H1 (cell line): Measurements from ENCODE around the gene GPR87. TPM values are rescaled to one million over a fixed set of nuclear protein-coding genes. Genes with fewer than 3 reads are reported as not detected.

Experiments
- ATF2 ChIP-seq: IDR thresholded peaks from 2 replicates; pipeline ENCODE4 v1.6.1; 2012; ENCODE audit warnings: low read length, inconsistent platforms
- CBX8 ChIP-seq: fragments of 300-800, 300-1000 bp; sonication (generic); IDR thresholded peaks from 2 replicates; pipeline ENCODE4 v1.7.1; 2016; ENCODE audit warnings: low read depth, low read length, borderline replicate concordance
- CREB1 ChIP-seq: IDR thresholded peaks from 2 replicates; pipeline ENCODE4 v1.6.1; 2012; ENCODE audit warnings: inconsistent platforms
- CTBP2 ChIP-seq: IDR thresholded peaks from 2 replicates; pipeline ENCODE4 v1.7.0; 2011; ENCODE audit warnings: borderline replicate concordance, mild to moderate bottlenecking, moderate library complexity, mixed read lengths, low read length; ENCODE audit not compliant: insufficient read depth, insufficient read length
- FOSL1 ChIP-seq: IDR thresholded peaks from 2 replicates; pipeline ENCODE4 v1.6.1; 2011; ENCODE audit warnings: mild to moderate bottlenecking, low read depth, low read length, moderate library complexity; ENCODE audit not compliant: insufficient read depth
- POLR2AphosphoS5 ChIP-seq: IDR thresholded peaks from 2 replicates; pipeline ENCODE4 v1.6.1; 2011; ENCODE audit warnings: low read depth, low read length
- POU5F1 ChIP-seq: IDR thresholded peaks from 2 replicates; pipeline ENCODE4 v1.6.1; 2011; ENCODE audit warnings: low read depth, mild to moderate bottlenecking, low read length, moderate library complexity
- SAP30 ChIP-seq: fragments of 300-600 bp; sonication (generic); IDR thresholded peaks from 2 replicates; pipeline ENCODE4 v1.7.1; 2012; ENCODE audit warnings: low read length, moderate library complexity, mild to moderate bottlenecking, inconsistent platforms; ENCODE audit not compliant: insufficient read depth, insufficient replicate concordance
- SIN3A ChIP-seq, 2 experiments: IDR thresholded peaks in 1 of 2; conservative IDR thresholded peaks in 1 of 2; 2 replicates each; pipeline ENCODE4 v1.6.1; 2011 to 2012; ENCODE audit warnings: low read length in 2 of 2, improper control_type of control experiment in 1 of 2, low read depth in 1 of 2, mild to moderate bottlenecking in 1 of 2
- SP2 ChIP-seq: IDR thresholded peaks from 2 replicates; pipeline ENCODE4 v1.6.1; 2012; ENCODE audit warnings: mild to moderate bottlenecking, low read length, inconsistent platforms
- YY1 ChIP-seq: IDR thresholded peaks from 2 replicates; pipeline ENCODE4 v1.6.1; 2011; ENCODE audit warnings: low read depth, mild to moderate bottlenecking, low read length
- polyA plus RNA-seq, 7 experiments: library from polyadenylated mRNA; depleted of rRNA in 3 of 7; stranded (reverse) in 5 of 7; unstranded in 2 of 7; fragments of >200 nt in 5 of 7; fragments of 200-250 nt in 2 of 7; gene quantifications; 1 replicate in 5 of 7; 2 replicates in 1 of 7; 4 replicates in 1 of 7; pipeline versions ENCODE4 v1.2.1 to v1.2.3, GENCODE V29; 2011 to 2013; ENCODE audit warnings: missing spikeins in 2 of 7, mixed read lengths in 2 of 7
- total RNA-seq: library from RNA; stranded (reverse); fragmentation: NEBNext Ultra II Directional; extraction: Animal tissue kit (Norgen Biotek cat#: 25700); gene quantifications from 2 replicates; pipeline ENCODE4 v1.2.1, GENCODE V29; 2021

Gene GPR87
- total and polyA plus RNA-seq, 2 of the 8 experiments (the other 6 are each of a cell fraction or from before 2014, with no cell fraction given) = 0.05 TPM; not detected in 1

- TF ChIP-seq YY1 = no peak
- no peak for TF ChIP-seq CTBP2
- no peak for TF ChIP-seq POLR2AphosphoS5
- TF ChIP-seq ATF2 = no peak
- TF ChIP-seq POU5F1 = no peak
- TF ChIP-seq SIN3A (conservative IDR thresholded peaks at IDR 0.05 in 1 of 2, IDR thresholded peaks at IDR 0.05 in 1 of 2; ENCODE audit: low read depth in 1 of 2, low read length in 2 of 2) = no peak
- TF ChIP-seq CBX8 = no peak
- TF ChIP-seq FOSL1 = no peak
- TF ChIP-seq SAP30 = no peak
- TF ChIP-seq SP2 = no peak
- no peak for TF ChIP-seq CREB1
Measured at GRCh38 chr3:151268267-151269235, 48.1 kb downstream of the GPR87 start (continued).
